ENCODE results near the gene ZSWIM7.
"Not testable (repeated sequence)": the region's sequence is repeated elsewhere in the genome, so short reads cannot be mapped to it uniquely, and the experiment has no call there.

The ZSWIM7 gene

GRCh38 chr17:15955793-15956541 is 43.5 kb downstream of the ZSWIM7 start:
- DNase-seq, result no peak

- DNase-seq, result no peak
These were observed 45.3 kb downstream of the ZSWIM7 start for GRCh38 chr17:15954222-15954621.

DNA sequence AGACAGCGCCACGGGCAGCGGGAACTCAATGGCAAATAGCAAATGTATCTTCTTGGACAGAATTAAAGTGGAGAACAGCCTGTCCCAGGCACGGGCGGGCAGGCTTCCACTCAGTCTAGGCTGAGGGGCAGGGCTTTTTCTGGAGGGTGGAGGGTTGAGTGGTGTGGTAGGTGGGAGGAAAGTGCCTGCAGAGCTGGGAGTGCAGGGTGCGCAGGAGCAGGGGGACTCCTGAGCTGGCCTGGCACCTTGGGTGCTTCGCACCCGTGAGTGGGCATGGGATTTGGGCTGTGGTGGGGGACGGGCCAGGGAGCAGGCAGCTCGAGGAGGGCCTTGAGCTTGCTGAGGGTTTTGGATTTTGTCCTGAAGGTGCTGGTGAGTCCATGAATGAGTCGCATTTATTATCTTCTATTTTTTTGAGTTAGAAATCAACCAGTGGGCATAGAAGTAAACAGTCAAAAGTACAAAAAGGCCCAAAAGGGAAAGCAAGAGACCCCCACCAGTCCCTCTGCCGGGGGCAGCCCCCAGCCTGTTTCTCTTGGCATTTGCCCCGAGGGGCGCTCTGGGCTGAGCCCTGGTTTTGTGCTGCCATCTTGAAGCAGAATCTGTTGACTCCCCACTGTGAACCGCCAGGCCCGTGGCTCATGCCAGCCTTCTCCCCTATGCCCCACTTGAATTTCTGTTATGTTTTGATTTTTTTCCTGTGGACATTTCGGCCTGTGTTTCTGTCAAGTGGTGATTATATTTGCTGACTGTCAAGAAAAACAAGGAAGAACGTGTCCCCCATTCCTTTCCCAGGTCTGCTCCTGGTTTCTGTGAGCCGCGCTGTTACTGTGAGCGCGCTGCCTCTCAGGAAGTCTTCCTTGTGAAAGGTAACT is 46.4 kb downstream of the ZSWIM7 start:
- no peak for DNase-seq

DNA sequence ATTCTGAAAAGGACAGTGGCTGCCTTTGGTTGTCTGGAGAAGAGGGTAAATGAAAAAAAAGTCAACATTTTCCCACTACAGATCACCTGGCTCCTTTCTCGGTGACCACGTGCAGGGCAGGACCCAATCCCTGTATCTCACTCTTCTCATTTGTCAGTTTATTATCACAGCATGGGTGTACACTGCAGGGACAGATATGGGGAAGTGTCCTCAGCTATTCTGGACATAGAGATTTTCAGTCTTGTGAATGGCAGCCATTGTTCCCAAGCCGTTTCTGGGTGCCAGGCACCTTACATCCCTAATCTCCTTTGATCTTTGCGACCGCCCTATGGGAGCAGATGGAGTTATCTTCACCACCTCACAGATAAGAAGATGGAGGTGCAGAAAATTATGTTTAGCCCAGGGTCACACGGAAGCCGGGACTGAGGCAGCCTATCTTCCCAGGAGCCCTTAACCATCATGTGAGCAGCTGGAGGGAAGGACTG is 47.4 kb downstream of the ZSWIM7 start:
- DNase-seq, result no peak

DNA sequence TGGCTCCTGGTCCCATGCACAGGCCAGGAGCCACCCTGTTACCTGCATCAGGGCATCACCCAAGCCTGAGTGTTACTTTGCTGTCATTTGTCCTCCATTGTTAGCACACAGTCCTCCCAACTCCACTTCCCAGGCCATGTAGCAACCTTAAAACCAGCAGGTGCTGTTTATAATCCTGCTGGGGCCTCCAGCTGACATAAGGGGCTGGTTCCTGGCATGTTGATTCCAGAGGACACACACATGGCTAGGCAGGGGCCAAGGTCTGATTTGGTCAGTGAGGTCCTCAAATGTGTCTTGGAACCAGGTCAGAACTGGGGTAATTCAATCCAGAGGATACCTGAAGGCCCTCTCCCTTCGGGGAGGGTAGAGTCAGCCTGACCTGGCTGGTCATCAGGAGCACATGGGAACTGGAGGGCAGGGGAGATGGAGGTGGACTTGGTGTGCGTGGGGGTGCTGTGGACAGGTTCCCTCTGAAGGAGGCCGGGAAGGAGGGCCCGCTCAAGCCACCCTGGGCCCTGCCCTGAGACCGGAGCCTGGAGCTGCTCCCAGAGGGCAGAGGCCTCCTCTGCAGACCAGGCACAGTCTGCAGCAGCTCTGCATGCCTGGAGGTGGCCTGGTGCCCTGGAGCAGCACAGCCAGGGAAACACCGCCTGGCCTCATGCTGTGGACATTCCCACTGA is 48.0 kb downstream of the ZSWIM7 start:
- no peak for DNase-seq

- DNase-seq, result no peak
These were observed 51.3 kb downstream of the ZSWIM7 start for GRCh38 chr17:15947976-15948752.

DNA sequence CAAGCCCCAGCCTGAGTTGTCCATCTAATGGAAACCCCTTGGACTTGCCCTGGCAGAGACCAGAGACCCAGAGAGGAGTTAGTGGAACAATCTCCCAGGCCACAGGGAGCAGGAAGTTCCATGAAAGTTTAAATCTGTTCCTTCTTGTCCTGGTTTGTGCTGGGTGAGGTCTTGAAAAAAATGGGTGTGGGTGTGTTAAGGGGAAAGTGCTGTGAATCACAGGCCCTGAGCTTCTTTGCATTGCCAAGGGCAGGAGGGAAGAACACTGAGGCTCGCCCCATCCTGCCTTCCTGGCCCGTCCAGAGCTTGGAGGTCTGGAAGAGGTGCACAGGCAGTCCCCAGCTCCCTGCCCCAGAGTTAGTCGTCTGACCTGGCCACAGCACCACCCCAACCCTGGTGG is 52.2 kb downstream of the ZSWIM7 start:
- no peak for DNase-seq

- no peak for DNase-seq
These were observed 52.8 kb downstream of the ZSWIM7 start for GRCh38 chr17:15946611-15947120.

GRCh38 chr17:15945527-15946191 is 53.8 kb downstream of the ZSWIM7 start:
- no peak for DNase-seq

DNA sequence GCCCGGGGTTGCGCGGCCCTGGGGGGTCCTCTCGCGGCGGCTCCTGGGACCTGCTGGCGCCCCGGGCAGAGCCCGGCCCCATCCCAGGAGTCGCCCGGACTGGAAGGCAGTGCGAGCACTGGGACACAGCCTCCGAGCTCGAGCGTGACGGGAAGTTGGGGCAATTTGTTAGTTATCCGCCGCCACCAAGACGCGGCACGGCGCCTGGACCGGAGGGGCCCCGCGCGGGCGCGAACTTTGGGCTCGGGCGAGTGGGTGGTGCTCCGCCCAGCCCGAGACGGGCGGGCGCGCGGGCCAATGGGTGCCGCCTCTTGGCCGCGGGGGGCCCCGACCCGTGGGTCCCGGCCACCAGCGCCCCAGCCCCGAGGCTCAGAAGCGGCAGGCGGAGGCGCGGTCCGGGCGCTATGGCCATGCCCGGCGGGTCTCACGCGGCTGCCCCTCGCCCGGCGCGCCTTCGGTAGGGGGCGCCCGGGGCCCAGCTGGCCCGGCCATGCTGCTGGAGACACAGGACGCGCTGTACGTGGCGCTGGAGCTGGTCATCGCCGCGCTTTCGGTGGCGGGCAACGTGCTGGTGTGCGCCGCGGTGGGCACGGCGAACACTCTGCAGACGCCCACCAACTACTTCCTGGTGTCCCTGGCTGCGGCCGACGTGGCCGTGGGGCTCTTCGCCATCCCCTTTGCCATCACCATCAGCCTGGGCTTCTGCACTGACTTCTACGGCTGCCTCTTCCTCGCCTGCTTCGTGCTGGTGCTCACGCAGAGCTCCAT is 54.6 kb downstream of the ZSWIM7 start, which contains the start of gene ADORA2B:
TSS of gene ADORA2B (plus strand) at position 372 of the 768 bp plus-strand sequence. CDS start at position 491, 119 bp downstream.
- no peak for DNase-seq

DNA sequence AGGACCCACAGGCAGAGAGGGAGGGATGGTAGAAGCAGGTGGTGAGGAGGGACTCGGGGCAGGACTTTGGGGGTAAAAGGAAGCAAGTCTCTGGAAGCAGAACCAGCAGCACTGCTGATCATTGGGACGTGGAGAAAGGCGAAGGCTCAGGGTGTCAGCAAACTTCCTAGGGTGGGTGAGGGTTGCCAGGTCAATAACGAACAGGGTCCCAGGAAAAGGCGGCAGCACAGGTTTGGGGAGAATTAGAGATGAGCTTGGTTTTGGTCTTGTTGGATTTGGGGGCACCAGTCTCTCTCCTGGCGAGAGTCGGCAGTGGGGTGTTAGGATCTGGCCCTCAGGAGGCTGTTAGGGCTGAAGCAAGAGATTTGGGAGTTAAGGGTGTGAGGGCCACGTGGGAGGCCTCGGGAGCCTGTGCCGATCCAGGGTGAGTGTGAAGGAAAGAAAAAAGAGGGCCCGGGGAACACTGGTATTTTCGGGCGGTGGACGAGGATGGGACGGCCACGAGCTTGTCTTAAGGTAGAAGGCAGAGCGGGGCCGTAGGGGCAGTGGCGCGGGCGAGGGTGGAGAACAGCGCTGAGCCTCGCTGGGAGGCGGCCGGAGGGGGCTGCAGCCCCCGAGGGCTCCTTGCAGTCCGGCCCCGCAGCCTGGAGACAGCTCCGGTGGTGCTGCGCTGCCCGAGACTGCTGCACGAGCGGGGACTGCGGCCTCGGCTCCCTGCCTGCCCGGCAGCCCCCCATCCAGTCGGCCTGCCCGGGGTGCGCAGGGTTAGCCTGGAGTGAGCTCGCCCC is 55.3 kb downstream of the ZSWIM7 start:
- no peak for DNase-seq

DNA sequence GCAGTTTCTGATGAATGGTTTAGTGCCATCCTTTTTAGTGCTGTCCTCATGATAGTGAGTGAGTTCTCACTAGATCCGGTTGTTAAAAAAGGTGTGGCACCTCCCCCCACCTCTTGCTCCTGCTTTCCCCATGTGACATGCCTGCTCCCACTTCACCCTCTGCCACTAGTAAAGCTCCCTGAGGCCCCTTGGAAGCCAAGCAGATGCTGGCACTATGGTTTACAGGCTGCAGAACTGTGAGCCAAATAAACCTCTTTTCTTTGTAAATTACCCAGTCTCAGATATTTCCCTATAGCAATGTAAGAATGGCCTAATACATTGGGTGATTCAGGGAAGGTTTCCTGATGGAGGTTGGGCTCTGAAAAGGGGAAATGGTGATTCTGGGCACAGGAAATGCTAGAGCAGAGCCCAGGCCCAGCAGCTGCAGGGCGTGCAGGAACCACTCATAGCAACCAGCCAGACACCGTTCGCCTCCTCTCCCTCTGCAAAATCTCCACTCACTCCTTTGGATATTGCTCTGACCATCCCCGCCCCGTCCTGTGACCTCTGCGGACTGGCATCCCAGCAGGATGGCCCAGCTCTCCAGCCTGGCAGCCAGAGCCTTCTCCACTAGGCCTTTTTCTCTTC is 57.2 kb downstream of the ZSWIM7 start:
- no peak for DNase-seq

DNA sequence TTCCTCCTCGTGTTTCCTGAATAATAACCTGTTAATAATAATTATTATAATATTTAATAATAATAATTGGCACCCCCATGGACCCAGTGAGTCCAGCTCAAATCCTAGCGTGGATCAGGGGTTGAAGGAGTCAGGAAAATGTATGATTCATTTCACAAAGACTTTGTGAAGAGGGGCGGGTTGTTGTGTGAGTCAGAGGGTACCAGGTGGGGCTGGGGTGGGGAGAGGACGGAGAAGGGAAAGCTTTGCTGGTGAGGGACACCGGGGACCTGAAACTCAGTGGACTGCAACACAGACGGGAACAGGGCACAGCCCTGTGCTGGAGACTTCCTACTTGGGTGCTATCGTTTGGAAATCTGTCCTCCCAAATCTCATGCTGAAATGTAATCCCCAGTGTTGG is 57.7 kb downstream of the ZSWIM7 start:
- DNase-seq, result no peak

DNA sequence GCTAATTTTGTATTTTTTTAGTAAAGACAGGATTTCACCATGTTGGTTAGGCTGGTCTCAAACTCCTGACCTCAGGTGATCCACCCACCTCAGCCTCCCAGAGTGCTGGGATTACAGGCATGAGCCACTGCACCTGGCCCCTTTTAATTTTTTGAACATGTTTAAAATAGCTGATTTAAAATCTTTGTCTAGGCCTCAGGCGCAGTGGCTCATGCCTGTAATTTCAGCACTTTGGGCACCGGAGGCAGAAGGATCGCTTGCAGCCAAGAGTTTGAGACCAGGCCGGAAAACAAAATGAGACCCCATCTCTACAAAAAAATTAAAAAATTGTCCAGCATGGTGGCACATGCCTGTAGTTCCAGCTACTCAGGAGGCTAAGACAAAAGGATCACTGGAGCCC is 63.0 kb downstream of the ZSWIM7 start:
- not testable (repeated sequence) for DNase-seq

- no peak for DNase-seq
These were observed 63.6 kb downstream of the ZSWIM7 start for GRCh38 chr17:15935891-15936290.

DNA sequence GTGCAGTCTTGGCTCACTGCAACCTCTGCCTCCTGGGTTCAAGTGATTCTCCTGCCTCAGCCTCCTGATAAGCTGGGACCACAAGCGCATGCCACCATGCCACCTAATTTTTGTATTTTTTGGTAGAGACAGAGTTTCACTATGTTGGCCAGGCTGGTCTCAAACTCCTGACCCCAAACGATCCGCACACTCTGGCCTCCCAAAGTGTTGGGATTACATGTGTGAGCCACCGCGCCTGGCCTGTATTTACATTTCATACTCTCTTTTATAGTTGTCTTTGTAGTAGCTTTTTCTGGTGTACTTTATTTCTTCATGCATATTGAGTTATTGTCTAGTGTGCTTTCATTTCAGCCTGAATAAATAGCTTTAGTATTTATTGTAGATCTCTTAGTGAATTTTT is 64.6 kb downstream of the ZSWIM7 start:
- no peak for DNase-seq

DNA sequence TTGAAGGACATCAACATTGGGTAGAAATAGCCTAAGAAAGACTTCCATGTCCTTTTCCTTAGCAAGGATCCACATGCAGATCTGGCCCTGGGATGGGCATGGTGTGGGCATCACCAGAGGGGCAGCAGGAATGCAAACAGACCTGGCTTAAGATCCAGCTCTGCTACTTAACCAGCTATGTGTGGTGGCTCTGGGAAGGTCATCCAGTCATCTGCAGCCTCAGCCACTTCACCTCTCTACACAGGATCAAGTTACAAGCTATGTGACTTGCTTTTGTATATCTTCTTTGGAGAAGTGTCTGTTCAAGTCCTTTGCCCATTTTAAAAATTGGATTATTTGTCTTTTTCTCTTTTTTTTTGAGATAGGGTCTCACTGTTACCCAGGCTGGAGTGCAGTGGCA is 68.1 kb downstream of the ZSWIM7 start:
- no peak for DNase-seq

DNA sequence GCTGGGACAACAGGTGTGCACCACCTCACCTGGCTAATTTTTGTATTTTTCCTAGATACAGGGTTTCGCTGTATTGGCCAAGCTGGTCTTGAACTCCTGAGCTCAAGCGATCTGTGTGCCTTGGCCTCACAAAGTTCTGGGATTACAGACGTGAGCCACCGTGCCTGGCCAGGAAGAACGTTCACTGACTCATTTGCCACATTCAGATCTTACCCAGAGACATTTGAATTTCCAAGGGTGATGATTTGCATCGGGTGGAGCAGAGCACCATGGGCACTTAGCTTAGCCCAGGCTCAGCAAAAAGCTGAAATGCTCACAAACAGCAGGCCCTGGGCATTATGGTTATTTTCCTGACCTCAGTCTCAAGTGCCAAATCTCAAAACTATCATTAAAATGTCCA is 69.1 kb downstream of the ZSWIM7 start:
- DNase-seq, result no peak

GRCh38 chr17:15929941-15930340 is 69.6 kb downstream of the ZSWIM7 start:
- DNase-seq, result no peak
